Uterus (tissue), 4 donors: ENCODE measurements around the gene NT5C1A. TPM values are rescaled to one million over a fixed set of nuclear protein-coding genes. Genes with fewer than 3 reads are reported as not detected.

Experiments
- DNase-seq, 2 donors: peaks; one replicate each; pipeline ENCODE4 v3.0.0-alpha.2; 2019 to 2020
- H3K27ac ChIP-seq, 2 donors: fragments of 200-600 bp; sonication (generic); 1 replicate in 1 of 2; 2 replicates in 1 of 2; pipeline ENCODE4 v1.5.1; 2016 to 2018
- H3K27me3 ChIP-seq, 2 donors: fragments of 200-600 bp; sonication (generic); one replicate each; pipeline ENCODE4 v1.5.1; 2018 to 2019; ENCODE audit warnings: control low read depth in 1 of 2
- H3K36me3 ChIP-seq, 2 donors: fragments of 200-600 bp; sonication (generic); one replicate each; pipeline ENCODE4 v1.5.1; 2019; ENCODE audit warnings: control low read depth in 1 of 2
- H3K4me1 ChIP-seq, 2 donors: fragments of 200-600 bp; sonication (generic); one replicate each; pipeline ENCODE4 v1.5.1; 2018 to 2019; ENCODE audit warnings: control low read depth in 1 of 2
- H3K4me3 ChIP-seq, 2 donors: fragments of 200-600 bp; sonication (generic); 1 replicate in 1 of 2; 2 replicates in 1 of 2; pipeline ENCODE4 v1.5.1; 2018 to 2019; ENCODE audit warnings: mild to moderate bottlenecking in 1 of 2
- H3K9me3 ChIP-seq, 2 donors: fragments of 200-600 bp; sonication (generic); one replicate each; pipeline ENCODE4 v1.5.1; 2019; ENCODE audit warnings: control low read depth in 1 of 2
- CTCF ChIP-seq, 4 experiments: fragments of 200-600 bp in 2 of 4; fragments of 450-650 bp in 2 of 4; sonication (generic) in 2 of 4; IDR thresholded peaks; one replicate each; pipeline ENCODE4 v1.5.1; 2016 to 2019; ENCODE audit warnings: antibody characterized with exemption in 4 of 4, mild to moderate bottlenecking in 2 of 4, moderate library complexity in 1 of 4
- POLR2A ChIP-seq, 2 donors: fragments of 450-650 bp; IDR thresholded peaks; one replicate each; pipeline ENCODE4 v1.6.1; 2016; ENCODE audit warnings: antibody characterized with exemption in 2 of 2, mild to moderate bottlenecking in 1 of 2, moderate library complexity in 1 of 2
- intact Hi-C: fragments of 100-400 bp; cut with DNase I; formaldehyde crosslinking; loops from one replicate; pipeline ENCODE4 v1.15.1; 2023; ENCODE audit warnings: low total_unique reads
- total RNA-seq, 4 donors: library from RNA; depleted of rRNA in 3 of 4; stranded (reverse); fragments of >200 nt in 3 of 4; gene quantifications; one replicate each; pipeline versions ENCODE4 v1.1.0 to v1.2.4, GENCODE V29; 2014 to 2023
- donor health status: DM: yes; HTN: yes; CAD: no.

Gene NT5C1A
- total RNA-seq, 4 donors from 2014 or later, result 1.1 to 1.8 TPM; not detected in 2

GRCh38 chr1:39652105-39652504, 19.8 kb downstream of the NT5C1A start:
- Histone ChIP-seq H3K4me1 (peaks cover 0 to 10% of the 10 kb centered on the region in 2 donors), H3K4me3 (no peak overlapping the region), H3K36me3 (no peaks in the 10 kb centered on the region), H3K27ac (peak overlapping the region; percentile 38 to 46), H3K27me3 (no peaks in the 10 kb centered on the region), H3K9me3 (no peaks in the 10 kb centered on the region)
- intact Hi-C loops, result loop anchor here (5.0 kb wide), 1 partner anchor 45 kb away; no protein-coding TSS in a partner anchor
- no peak for DNase-seq
- TF ChIP-seq POLR2A (IDR thresholded peaks at IDR 0.05), result no peak
- no peak for TF ChIP-seq CTCF (IDR thresholded peaks at IDR 0.05)

GRCh38 chr1:39650431-39650830, 21.5 kb downstream of the NT5C1A start:
- peak overlapping the region; percentile 27 to 43 for H3K27ac ChIP-seq
- no peak overlapping the region for H3K4me3 ChIP-seq
- H3K9me3 ChIP-seq, result no peaks in the 10 kb centered on the region
- no peaks in the 10 kb centered on the region for H3K36me3 ChIP-seq
- DNase-seq, result no peak
- no peaks in the 10 kb centered on the region for H3K27me3 ChIP-seq
- peaks cover 8 to 23% of the 10 kb centered on the region in 2 donors for H3K4me1 ChIP-seq
- no peak for TF ChIP-seq CTCF (IDR thresholded peaks at IDR 0.05)
- no peak for TF ChIP-seq POLR2A (IDR thresholded peaks at IDR 0.05)
- intact Hi-C loops, result loop anchor here (5.0 kb wide), 1 partner anchor 43 kb away; no protein-coding TSS in a partner anchor

GRCh38 chr1:39649636-39650185, 22.2 kb downstream of the NT5C1A start:
- H3K4me3 ChIP-seq, result no peak overlapping the region
- H3K27me3 ChIP-seq, result no peaks in the 10 kb centered on the region
- H3K4me1 ChIP-seq, result peaks cover 8 to 23% of the 10 kb centered on the region in 2 donors
- peak; percentile 66 to 70 for DNase-seq
- no peak for TF ChIP-seq POLR2A (IDR thresholded peaks at IDR 0.05)
- peak overlapping the region; percentile 27 to 70 for H3K27ac ChIP-seq
- H3K9me3 ChIP-seq, result no peaks in the 10 kb centered on the region
- no peaks in the 10 kb centered on the region for H3K36me3 ChIP-seq
- intact Hi-C loops, result loop anchor here (5.0 kb wide), 1 partner anchor 42 kb away; no protein-coding TSS in a partner anchor

- intact Hi-C loops, result no loop called here
- H3K27ac ChIP-seq, result peak overlapping the region in 1 of 2 donors; percentile 70
- H3K27me3 ChIP-seq, result no peaks in the 10 kb centered on the region
- H3K9me3 ChIP-seq, result no peaks in the 10 kb centered on the region
- TF ChIP-seq CTCF (IDR thresholded peaks at IDR 0.05) (no peak), POLR2A (IDR thresholded peaks at IDR 0.05) (no peak)
- no peak overlapping the region for H3K4me3 ChIP-seq
- peaks cover 8 to 23% of the 10 kb centered on the region in 2 donors for H3K4me1 ChIP-seq
- DNase-seq, result peak; percentile 44 to 52
- no peaks in the 10 kb centered on the region for H3K36me3 ChIP-seq
These were observed 23.4 kb downstream of the NT5C1A start for GRCh38 chr1:39648496-39648895.

GRCh38 chr1:39647247-39647646, 24.7 kb downstream of the NT5C1A start:
- TF ChIP-seq POLR2A (IDR thresholded peaks at IDR 0.05) (no peak), CTCF (IDR thresholded peaks at IDR 0.05) (no peak)
- intact Hi-C loops, result no loop called here
- H3K27ac ChIP-seq, result peak overlapping the region; percentile 77 to 81

More at GRCh38 chr1:39647247-39647646, 24.7 kb downstream of the NT5C1A start:
- H3K36me3 ChIP-seq, result no peaks in the 10 kb centered on the region
- no peak for DNase-seq
- no peaks in the 10 kb centered on the region for H3K27me3 ChIP-seq
- H3K4me3 ChIP-seq, result no peak overlapping the region
- peaks cover 8 to 23% of the 10 kb centered on the region in 2 donors for H3K4me1 ChIP-seq
- H3K9me3 ChIP-seq, result no peaks in the 10 kb centered on the region
